HuH-7.5 (cell line): ENCODE data around the gene TOR4A.
"Not testable (repeated sequence)": the region's sequence is repeated elsewhere in the genome, so short reads cannot be mapped to it uniquely, and the experiment has no call there.

Source experiments
- DNase-seq: peaks from one replicate; pipeline ENCODE4 v3.0.0; 2011; ENCODE audit warnings: low spot score

TOR4A gene

GRCh38 chr9:137252555-137253506 is 24.7 kb upstream of the TOR4A start:
- no peak for DNase-seq

DNA sequence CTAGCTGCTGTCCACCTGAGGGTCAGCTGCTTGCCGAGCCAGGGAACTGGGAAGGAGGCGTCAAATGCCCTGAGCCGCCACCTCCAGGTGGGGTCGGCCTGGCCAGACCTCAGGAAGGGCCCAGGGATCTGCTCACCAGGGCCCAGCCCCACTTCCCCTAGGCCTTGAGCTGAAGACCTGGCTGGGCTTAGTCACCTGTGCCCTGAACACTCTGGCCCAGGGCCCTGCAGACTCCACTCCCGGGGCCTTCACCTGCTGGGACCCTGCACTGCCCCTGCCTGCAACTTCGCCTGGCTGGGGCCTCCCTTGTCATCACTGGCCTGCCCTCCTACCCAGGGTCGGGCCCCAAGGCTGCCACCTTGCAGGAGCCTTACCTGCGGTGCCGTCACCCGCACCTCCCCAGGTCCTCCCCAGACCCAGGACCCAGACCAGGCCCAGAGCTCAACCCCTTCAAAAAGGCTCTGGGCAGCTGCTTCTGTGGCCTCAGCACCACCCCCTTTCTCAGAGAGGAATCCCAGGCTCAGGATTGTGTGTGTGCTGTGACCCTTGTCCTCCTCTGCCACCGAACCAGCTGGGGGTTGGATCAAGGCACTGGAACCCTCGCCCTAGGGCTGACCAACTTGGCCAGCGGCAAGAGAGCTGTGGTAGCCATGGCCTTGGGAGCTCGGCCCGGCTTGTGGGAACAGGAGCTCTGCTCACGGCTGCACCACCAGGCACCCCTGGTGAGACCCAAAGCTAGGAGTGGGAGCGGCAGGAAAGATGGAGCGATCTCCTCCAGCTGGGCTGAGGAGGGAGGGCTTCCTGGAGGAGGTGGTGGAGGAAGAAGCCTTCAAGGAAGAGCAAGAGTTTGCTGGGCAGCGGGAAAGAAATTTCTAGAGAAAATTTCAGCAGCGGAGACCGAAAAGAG is 23.6 kb upstream of the TOR4A start:
- DNase-seq: no peak

DNA sequence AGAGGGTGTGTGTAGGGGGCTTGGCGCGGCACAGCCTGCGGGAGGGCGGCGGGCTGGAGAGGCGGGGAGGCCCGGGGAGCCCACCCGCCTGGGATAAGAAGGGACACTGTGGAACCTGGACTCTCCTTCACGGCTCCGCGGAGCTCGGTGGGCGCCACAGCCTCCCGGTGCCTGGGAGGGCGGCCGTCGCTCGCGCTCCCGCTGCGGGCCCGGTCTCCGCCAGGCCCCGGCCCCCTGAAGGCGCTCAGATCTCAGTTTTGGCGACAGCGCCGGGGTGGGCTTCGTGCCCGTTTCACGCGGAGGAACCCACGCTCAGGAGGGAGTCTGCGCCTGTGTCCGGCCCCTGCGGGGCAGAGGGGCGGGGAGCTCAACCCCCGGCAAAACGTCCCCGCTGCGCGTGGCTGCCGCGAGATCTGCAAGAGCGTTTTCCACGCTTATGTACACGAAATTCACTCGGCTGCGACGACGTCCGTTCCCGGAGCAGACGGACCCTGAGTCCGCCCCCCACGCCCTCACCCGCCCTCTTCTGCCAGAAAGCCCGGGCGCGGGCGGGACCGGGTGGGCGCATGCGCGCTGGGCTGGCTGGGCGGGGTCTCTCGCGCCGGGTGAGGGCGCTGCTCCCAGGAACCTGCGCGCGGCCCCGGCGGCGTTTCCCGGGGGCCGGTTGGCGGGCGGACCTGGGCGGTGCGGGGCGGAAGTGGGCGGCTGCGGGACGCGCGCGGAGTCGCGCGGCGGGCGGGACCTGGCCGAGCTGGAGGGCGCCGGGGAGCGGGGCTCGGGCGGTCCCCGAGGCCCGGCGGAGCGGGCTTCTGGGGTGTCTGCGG is 22.7 kb upstream of the TOR4A start, which contains the start of gene NELFB:
NELFB (plus strand) TSS at position 704 of the 824 bp plus-strand sequence.
- peak; percentile 99 for DNase-seq

GRCh38 chr9:137255448-137256114 is 21.9 kb upstream of the TOR4A start:
- DNase-seq: no peak

DNA sequence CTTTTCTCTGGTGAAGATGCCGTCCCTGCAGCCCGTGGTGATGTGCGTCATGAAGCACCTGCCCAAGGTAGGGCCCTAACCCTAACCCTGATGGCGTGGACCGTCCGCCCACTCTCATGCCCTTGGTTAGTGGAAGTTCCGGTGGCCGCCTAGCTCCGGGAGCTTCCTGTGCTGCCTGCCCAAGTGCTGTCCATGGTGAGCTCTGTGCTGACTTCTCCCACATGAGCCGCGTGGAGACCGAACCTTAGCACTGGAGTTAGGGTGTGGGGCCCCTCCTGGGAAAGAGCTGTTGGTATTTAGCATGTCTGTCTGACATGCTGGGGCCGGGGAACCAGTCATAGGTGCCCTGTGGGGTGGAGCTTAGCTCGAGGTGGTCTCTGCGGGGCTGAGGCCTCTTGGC is 21.2 kb upstream of the TOR4A start:
- DNase-seq: no peak

- DNase-seq: no peak
These were observed 20.7 kb upstream of the TOR4A start for GRCh38 chr9:137256856-137257255.

DNA sequence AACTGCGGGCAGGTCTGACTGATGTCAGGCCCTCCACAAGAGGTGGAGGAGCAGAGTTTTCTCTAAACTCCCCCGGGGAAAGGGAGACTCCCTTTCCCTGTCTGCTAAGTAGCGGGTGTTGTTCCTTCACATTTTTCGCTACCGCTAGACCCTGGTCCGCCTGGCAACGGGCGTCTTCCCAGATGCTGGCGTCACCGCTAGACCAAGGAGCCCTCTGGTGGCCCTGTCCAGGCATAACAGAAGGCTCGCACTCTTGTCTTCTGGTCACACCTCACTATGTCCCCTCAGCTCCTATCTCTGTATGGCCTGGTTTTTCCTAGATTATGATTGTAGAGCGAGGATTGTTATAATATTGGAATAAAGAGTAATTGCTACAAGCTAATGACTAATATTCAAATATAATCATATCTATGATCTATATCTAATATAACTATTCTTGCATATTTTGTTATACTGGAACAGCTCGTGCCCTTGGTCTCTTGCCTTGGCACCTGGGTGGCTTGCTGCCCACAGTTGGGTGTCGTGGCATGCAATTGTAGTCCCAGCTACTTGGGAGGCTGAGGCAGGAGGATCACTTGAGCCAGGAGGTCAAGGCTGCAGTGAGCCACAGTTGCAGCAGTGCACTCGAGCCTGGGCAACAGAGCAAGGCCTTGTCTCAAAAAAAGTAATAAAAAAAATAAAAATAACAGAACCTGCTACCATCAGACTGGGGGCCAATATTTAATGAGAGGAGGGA is 15.2 kb upstream of the TOR4A start:
- DNase-seq: not testable (repeated sequence)

GRCh38 chr9:137262909-137263285 is 14.6 kb upstream of the TOR4A start:
- no peak for DNase-seq

- DNase-seq: no peak
These were observed 14.0 kb upstream of the TOR4A start for GRCh38 chr9:137263506-137263905.

GRCh38 chr9:137264067-137264466 is 13.5 kb upstream of the TOR4A start:
- DNase-seq: no peak

- DNase-seq: no peak
These were observed 11.9 kb upstream of the TOR4A start for GRCh38 chr9:137265496-137266161.

- DNase-seq: no peak
These were observed 11.4 kb upstream of the TOR4A start for GRCh38 chr9:137266162-137266527.

DNA sequence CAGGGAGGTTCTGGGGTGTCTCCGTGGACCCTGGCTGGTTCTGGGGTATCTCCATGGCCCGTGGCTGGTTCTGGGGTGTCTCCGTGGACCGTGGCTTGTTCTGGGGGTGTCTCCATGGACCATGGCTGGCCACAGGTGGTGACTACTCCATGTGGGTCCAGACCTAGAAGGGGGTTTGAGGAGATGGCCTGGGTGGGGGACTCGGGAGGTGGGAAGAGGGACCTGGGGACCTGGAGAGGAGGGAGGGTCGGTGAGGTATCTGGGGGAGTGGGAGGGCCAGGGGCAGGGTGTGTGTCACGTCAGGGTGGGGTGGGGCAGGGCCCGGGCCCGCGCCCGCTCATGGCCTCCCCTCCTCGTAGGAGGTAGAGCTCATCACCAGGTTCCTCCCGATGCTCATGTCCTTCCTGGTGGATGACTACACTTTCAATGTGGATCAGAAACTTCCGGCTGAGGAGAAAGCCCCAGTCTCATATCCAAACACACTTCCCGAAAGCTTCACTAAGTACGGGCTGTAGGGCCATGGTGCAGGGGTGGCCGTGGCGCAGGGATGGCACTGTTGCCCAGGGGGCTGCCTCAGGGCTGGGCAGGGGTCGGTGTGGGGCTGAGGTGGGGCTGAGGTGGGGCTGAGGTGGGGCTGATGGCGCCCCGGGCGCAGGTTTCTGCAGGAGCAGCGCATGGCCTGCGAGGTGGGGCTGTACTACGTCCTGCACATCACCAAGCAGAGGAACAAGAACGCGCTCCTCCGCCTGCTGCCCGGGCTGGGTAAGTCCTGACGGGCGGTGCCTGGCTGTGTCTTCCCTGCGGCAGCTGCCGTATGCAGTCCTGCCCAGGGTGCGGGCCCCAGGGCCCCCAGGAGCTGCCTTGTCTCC is 10.7 kb upstream of the TOR4A start:
- DNase-seq: no peak

DNA sequence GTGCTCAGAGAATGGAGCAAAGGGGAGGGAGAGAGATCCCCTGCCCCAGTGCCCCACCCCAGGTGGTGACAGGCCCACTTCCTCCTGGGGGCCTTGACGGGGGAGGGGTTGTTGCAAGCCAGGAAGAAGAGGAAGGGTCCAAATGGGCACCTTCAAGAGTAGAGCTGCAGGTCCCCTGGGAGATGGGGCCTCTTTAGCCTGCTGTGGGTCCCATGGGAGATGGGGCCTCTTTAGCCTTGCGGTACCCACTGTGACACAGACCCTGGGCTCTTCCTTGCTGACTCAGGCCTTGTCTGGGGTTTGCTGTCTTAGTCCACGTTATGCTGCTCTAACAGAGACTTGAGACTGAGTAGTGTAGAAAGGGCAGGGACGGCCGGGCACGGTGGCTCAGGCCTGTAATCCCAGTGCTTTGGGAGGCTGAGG is 9.6 kb upstream of the TOR4A start:
- no peak for DNase-seq

- DNase-seq: no peak
These were observed 8.9 kb upstream of the TOR4A start for GRCh38 chr9:137268538-137269201.

GRCh38 chr9:137269231-137269772 is 8.2 kb upstream of the TOR4A start:
- no peak for DNase-seq

DNA sequence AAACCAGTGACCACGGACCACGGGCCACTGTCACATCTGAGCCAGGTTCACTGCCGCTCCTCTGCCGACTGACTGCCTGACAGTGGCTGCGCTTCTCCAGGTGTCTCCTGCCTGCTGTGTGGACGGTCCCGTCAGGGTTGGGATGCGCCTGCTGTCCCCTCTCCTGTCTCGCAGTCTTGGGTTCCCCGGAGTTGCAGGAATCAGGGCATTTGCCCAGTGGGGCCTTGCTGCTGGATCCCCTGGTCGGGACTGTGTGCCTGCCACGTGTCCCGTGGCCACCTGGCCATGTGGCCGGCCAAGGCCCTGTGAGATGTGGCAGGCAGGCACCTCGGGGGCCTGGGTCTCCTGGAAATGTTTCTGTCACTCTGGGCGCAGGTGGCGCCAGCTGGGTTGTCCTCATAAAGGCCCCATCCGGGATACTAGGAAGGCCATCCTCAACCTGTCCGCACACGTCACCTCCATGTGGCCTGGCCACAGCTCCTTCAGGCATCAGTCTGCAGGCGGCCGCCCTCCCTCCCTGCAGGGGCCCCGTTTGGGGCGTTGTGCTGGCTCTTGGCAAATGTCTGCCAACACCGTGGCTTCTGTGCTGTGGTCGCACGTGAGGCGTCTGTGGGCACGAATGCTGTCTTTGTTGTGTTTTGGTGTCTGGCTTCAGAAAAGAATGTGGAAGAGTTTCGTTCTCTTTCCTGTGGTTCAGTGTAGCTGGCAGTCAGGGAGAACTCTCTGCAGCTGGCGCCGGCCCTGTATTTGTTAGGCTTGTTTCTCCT is 6.4 kb upstream of the TOR4A start:
- DNase-seq: no peak

GRCh38 chr9:137271696-137272076 is 5.8 kb upstream of the TOR4A start:
- no peak for DNase-seq
